ENCODE results near the gene RBM20. TPM values are rescaled to one million over a fixed set of nuclear protein-coding genes. Genes with fewer than 3 reads are reported as not detected.
A peak's percentile ranks its signal among the peaks of the same experiment; 100 is the strongest.
"Not testable (repeated sequence)": the region's sequence is repeated elsewhere in the genome, so short reads cannot be mapped to it uniquely, and the experiment has no call there.

Gene RBM20
- total RNA-seq, 4 donors from 2014 or later: 0.24 to 3.5 (median 1.8) TPM

GRCh38 chr10:110717781-110718589 lies 73.8 kb downstream of the RBM20 start:
- peak; percentile 23 for ATAC-seq (ENCODE audit: low FRiP score)
- no peak for DNase-seq (ENCODE audit: low spot score)

GRCh38 chr10:110721406-110722038 lies 77.4 kb downstream of the RBM20 start:
- ATAC-seq (ENCODE audit: low FRiP score) (no peak), DNase-seq (ENCODE audit: low spot score) (no peak)
- no peak for TF ChIP-seq CTCF (IDR thresholded peaks at IDR 0.05)

More at GRCh38 chr10:110717781-110718589, 73.8 kb downstream of the RBM20 start:
- TF ChIP-seq CTCF (IDR thresholded peaks at IDR 0.05): no peak

- DNase-seq (ENCODE audit: low spot score): no peak
- no peak for ATAC-seq (ENCODE audit: low FRiP score)
- TF ChIP-seq CTCF (IDR thresholded peaks at IDR 0.05): no peak
These were observed 79.2 kb downstream of the RBM20 start for GRCh38 chr10:110723224-110723891.

GRCh38 chr10:110724116-110724921 lies 80.2 kb downstream of the RBM20 start:
- no peak for DNase-seq (ENCODE audit: low spot score)
- ATAC-seq (ENCODE audit: low FRiP score): no peak
- TF ChIP-seq CTCF (IDR thresholded peaks at IDR 0.05): no peak

- ATAC-seq (ENCODE audit: low FRiP score) (no peak), DNase-seq (ENCODE audit: low spot score) (no peak)
- TF ChIP-seq CTCF (IDR thresholded peaks at IDR 0.05): no peak
These were observed 80.8 kb downstream of the RBM20 start for GRCh38 chr10:110724937-110725336.

GRCh38 chr10:110725801-110726630 lies 81.9 kb downstream of the RBM20 start:
- no peak for TF ChIP-seq CTCF (IDR thresholded peaks at IDR 0.05)
- ATAC-seq (ENCODE audit: low FRiP score): peak; percentile 80
- no peak for DNase-seq (ENCODE audit: low spot score)

GRCh38 chr10:110727785-110728184 lies 83.6 kb downstream of the RBM20 start:
- ATAC-seq (ENCODE audit: low FRiP score); DNase-seq (ENCODE audit: low spot score): not testable (repeated sequence)
